ENCODE results near the gene ZNFX1.
"Not testable (repeated sequence)": the region's sequence is repeated elsewhere in the genome, so short reads cannot be mapped to it uniquely, and the experiment has no call there.

Gene ZNFX1

GRCh38 chr20:49278036-49278817 is at the start of gene ZNFX1:
ZNFX1 (minus strand) TSS chr20:49278057; CDS start chr20:49275839, 2,218 bp downstream.
- DNase-seq, result peak; percentile 98 to 99

DNA sequence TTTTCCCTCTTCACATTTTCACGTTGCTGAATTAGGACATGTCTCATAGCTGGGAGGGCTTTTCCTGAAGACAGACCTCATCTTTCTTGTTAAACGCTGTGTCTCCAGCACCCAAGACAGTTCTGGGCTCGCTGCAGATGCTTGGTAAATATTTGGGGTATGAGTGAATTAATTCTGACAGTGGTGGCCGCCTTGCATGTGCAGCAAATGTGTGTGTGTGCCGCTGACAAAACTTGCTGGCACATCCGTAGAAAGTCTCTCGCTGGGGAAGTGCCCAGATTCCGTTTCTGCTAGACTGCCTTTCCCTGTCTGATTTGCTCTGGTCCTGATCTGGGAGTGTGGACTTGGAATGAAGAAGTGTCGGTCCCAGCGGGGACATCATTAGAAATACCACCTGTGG is 48.2 kb upstream of the ZNFX1 start:
- no peak for DNase-seq

DNA sequence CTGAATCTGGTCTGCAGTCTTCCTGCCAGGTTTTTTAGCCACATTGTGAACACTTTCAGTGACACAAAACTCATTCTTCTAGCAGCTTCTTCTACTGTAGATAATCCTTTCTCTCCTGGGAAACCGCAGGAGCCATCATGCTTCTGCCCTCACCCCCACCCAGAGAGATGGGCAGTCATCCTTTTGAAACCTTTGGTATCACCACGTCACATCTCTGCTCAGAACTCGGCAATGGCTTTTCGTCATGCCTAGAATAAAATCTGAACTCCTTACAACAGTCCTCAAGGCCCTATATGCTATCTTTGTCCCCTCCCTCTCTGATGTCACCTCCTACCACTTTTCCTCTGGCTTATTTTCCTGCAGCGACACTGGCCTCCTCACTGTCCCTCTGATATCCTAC is 46.4 kb upstream of the ZNFX1 start:
- no peak for DNase-seq

DNA sequence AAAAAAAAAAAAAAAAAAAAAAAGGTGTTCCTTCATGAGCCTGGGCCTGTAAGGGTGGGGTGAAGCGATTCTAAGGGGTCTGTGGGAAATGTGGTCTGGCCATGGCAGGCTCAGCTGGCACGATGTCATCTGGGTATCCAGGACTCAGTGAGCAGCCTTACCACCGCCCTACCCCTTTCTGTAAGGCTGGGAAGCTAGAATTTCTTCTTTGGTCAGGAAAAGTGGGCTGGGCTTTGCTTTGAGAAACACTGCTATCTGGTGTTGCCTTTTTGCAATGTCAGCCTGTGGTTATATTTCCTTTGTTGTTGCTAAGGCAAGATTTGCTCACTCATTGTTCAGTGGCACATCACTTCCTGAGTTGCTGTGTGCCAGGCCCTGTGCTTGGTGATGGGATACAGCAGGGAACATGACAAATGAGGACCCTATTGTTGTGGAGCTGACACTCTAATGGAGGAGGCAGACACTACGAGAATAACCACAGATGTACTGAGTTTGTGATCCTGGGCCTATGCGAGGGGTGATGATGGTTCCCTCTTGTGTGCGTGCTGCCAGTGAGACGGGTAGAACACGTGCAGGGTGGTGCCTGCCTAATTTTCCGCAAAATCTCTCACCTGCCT is 45.9 kb upstream of the ZNFX1 start:
- DNase-seq, result peak; percentile 43 to 58

GRCh38 chr20:49320460-49320859 is 42.6 kb upstream of the ZNFX1 start:
- no peak for DNase-seq

- peak in 1 of 2 experiments; percentile 29 for DNase-seq
These were observed 41.5 kb upstream of the ZNFX1 start for GRCh38 chr20:49319208-49319809.

DNA sequence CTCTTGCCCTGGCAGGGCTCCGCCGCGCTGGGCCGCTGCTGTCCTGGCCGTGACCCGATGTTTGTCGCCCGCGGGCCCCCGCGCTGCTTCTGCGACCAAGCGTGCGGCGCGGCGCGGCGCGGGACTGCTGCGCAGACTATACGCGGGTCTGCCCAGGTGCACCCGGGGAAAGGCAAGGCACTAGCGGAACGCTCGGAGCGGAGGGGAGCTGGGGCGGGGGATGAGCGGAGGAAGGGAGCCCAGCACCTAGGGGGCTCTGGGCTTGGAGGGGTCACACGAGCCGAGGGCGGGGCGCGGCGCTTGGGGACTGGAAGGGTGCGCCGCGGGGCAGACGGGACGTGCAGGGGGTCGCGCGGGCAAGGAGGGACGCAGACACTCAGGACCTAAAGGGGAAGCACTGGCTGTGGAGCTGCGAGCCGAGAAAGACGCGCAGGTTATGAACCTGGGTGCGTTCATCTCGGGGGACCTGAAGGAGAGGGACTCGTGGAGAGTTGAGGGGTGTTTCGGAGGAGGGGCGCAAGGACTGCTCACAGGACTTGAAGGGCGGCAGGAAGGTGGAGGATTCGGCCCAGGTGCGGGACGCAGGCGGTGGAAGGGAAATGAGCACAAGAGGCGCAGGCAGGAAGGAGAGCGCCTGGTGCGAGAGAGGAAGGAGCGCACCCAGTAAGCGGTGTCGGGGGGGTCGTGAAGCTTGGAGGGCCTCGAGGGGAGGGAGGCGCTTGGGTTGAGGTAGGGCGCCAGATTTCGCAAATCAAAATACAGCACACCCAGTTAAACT is 40.8 kb upstream of the ZNFX1 start:
- DNase-seq, result peak; percentile 35 to 44

DNA sequence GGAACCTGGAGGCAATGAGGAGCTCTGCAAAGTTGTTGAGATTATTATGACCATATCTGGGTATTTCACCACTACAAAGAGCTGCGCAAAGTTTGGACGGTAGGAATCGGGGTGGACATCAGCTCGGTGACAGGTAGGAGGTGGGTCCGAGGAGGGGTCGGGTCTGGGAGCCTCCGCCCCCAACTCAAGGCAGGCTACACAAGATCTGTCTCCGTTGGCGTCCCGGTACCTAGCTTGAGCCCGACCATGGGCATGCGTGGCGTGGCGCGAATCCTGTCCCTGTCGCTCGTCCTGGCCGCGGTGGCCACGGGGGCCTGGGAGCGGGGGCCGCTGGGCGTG is 40.2 kb upstream of the ZNFX1 start:
- DNase-seq, result no peak

- DNase-seq, result no peak
These were observed 38.8 kb upstream of the ZNFX1 start for GRCh38 chr20:49316704-49317103.

- DNase-seq, result no peak
These were observed 37.7 kb upstream of the ZNFX1 start for GRCh38 chr20:49315580-49315979.

DNA sequence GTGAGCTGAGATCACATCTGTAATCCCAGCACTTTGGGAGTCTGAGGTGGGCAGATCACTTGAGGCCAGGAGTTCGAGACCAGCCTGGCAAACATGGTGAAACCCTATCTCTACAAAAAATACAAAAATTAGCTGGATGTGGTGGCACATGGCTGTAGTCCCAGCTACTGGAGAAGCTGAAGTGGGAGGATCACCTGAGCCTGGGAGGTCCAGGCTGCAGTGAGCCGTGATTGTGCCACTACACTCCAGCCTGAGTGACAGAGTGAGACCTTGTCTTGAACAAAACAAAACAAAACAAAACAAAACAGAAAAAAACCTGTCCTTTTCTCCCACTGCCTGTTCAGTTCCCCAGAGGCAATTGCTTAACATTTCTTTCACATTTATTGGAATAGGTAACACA is 36.2 kb upstream of the ZNFX1 start:
- DNase-seq, result not testable (repeated sequence)

DNA sequence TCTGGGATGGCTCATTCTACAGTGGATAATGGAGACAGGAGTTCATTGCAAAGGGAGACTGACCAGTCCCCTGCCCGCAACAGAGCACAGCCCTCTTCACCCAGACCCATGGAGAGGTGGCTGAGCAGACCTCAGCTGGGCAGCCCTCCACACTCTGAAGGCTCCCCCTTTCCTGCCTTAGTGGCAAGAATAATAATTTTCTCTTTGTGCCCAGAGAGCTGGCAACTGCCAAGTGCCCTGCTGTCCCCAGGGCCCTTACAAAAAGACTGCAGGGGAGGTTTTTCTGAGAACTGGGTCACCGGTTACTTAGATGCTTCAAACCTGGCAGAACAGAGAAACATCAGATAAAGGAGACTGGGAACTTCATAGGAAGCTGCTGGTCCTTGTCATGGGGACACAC is 35.4 kb upstream of the ZNFX1 start:
- DNase-seq, result no peak

GRCh38 chr20:49312661-49313060 is 34.8 kb upstream of the ZNFX1 start:
- no peak for DNase-seq

DNA sequence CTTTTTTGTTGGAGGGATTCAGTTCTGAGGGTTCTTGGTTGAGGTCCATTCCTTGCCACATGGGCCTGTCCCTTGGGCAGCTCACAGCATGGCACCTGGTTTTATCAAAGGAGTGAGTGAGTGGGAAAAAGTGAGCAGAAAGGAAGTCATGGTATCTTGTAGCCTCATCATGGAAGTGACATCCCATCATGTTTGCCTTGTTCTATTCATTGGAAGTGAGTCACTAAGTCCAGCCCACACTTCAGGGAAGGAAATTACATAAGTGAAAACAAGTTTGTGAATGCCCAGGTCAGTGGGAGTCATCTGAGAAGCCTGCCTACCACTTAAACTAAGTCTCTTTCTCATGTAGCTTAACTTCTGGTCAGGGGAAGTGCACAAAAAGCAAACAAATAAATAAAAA is 32.8 kb upstream of the ZNFX1 start:
- DNase-seq, result peak; percentile 33 to 46

DNA sequence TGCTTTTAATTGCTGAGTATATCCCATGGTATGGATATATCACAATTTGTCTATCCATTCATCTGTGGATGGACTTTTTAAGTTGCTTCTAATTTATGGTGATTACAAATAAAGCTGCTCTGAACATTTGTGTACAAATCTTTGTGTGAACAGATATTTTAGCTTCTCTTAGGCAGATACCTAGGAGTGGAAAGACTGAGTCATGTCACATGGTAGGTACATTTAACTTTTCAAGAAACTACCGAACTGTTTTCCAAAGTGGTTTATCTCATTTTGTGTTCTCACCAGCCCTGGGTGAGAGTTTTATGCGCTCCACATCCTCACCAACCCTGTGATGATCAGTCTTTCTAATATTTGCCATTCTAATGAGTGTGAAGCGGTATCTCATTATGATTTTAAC is 31.0 kb upstream of the ZNFX1 start:
- DNase-seq, result no peak

DNA sequence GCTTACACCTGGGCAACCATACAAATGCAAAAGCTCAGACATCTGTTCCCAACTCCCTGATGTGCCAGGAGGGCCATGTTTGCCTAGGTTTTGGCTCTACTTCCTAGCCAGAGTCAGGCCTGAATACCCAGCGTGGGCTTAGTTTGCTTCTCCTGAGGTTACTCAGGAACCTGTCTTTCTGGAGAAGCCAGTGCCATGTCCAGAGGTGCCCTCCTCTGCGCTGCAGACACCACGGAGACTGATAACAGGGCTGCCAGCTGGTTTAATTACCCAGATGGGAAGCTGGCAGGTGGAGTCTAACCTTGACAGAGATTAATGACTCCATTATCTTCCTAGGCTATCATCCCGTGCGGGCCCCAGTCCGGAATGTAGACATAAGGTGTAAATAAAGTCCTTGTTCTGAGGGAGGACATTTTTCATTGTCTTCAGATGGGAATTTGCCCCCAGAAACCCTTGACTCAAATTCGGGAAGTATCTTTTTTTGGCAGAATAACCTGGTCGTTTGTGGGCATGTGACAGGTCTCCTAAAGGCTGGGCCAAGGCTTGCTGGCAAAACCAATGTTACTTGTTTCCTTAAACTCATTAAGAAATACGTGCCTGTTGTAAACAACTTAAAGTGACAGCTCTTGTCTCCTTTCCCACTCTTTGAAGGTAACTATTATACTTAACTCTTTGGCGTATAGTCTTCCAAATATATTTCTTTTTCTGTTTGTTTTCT is 29.2 kb upstream of the ZNFX1 start:
- no peak for DNase-seq

DNA sequence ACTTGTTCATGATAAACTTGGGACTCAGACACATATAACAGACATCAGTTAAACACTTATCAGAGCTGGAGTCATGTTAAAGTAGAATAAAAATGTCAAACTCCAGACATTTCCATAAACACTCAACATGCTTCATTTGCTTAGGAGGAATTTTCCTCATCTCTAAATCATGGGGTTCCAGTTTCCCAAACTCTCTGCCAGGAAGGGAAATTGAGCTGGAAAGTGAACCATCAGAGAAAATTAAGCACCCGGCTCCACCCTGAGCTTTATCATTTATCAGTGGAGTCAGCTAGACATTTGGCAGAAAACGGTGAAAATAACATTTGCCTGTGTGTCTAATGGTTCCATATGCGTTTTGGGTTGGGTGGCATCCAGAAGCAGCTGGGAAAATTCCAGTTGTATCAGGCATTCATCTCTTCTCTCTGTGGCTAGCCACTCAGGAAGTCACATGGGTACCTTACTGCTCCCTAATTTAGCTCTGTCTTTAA is 25.3 kb upstream of the ZNFX1 start:
- DNase-seq, result no peak

DNA sequence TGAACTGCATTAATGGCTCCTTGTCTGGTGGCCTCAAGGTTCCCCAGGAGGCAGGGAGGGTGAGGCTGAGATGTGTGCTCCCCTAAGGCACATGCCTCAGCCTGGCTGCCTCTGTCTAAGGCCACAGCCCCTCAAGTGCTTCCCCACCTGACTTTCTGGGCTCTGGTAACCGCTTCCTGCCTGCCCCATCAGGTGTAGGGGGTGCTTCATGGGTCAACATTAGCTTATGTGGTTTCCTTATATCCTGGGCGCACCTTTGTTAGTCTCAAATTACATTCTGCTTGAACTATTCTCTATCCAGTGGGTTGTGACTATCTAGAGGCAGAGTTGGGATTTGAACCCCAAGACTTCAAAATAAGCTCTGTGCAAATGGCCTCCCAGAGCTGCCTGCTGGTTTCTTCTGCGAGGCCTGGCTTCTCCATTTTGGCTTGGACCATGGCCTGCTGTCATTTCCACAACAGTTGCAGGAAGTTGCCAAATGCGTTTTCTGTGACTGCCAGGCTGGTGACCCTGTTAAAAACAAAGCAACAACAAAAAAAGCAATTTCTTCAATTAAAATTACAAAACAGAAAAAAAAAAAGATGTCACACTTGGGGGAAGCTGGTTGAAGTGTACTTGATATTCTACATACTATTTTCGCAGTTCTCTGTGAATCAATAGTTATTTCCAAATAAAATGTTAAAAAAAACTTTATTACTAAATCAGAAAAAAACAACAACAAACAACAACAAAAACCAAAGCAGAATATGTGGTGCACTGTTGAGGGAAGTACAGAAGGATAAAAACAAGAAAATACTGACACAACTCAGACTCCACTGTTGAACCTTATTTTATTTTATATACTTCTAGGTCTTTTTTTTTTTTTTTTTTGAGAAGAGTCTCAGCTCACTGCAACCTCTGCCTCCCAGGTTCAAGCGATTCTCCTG is 20.0 kb upstream of the ZNFX1 start:
- DNase-seq, result no peak

GRCh38 chr20:49294002-49294654 is 16.3 kb upstream of the ZNFX1 start:
- DNase-seq, result not testable (repeated sequence)

DNA sequence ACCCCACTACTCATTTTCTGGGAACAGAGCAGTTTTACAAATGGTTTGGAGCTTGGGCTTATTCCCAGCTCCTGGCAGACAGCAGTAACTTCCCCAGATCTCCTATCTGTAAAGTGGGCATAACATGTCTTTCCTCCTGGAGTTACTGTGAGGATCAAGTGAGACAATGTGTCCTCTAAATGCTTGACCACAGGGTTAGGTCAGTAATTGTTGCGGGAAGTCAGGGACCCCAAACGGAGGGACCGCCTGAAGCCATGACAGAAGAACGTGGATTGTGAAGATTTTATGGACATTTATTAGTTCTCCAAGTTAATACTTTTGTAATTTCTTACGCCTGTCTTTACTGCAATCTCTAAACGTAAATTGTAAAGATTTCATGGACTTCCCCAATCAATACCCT is 15.3 kb upstream of the ZNFX1 start:
- DNase-seq, result no peak

- DNase-seq, result no peak
These were observed 14.2 kb upstream of the ZNFX1 start for GRCh38 chr20:49292010-49292409.

Data from activated T-cell treated with anti-CD3 and anti-CD28 coated beads, Interleukin-2, amount 50 U/mL, for 48 hours (primary cell).